H1 (cell line): ENCODE measurements around the gene FRY. TPM values are rescaled to one million over a fixed set of nuclear protein-coding genes. Genes with fewer than 3 reads are reported as not detected.

Source experiments
- CEBPB ChIP-seq: IDR thresholded peaks from 2 replicates; pipeline ENCODE4 v1.6.1; 2012; ENCODE audit warnings: low read depth, low read length
- CTCF ChIP-seq, 3 experiments: IDR thresholded peaks; 1 replicate in 2 of 3; 2 replicates in 1 of 3; pipeline versions ENCODE4 v1.5.1 to v1.6.1; 2011; ENCODE audit warnings: low read length in 3 of 3, mild to moderate bottlenecking in 3 of 3, inconsistent platforms in 2 of 3, low read depth in 1 of 3, moderate library complexity in 1 of 3; ENCODE audit not compliant: insufficient read depth in 1 of 3; ENCODE audit errors: control extremely low read depth in 1 of 3
- RAD21 ChIP-seq, 2 experiments: IDR thresholded peaks in 1 of 2; conservative IDR thresholded peaks in 1 of 2; 2 replicates each; pipeline ENCODE4 v1.6.1; 2011; ENCODE audit warnings: low read depth in 2 of 2, low read length in 2 of 2, improper control_type of control experiment in 1 of 2, inconsistent platforms in 1 of 2, mild to moderate bottlenecking in 1 of 2, moderate library complexity in 1 of 2
- SP1 ChIP-seq: IDR thresholded peaks from 2 replicates; pipeline ENCODE4 v1.6.1; 2011; ENCODE audit warnings: low read depth, low read length
- TEAD4 ChIP-seq: IDR thresholded peaks from 2 replicates; pipeline ENCODE4 v1.6.1; 2012; ENCODE audit warnings: low read depth, low read length, inconsistent platforms, mixed read lengths
- polyA plus RNA-seq, 7 experiments: library from polyadenylated mRNA; depleted of rRNA in 3 of 7; stranded (reverse) in 5 of 7; unstranded in 2 of 7; fragments of >200 nt in 5 of 7; fragments of 200-250 nt in 2 of 7; gene quantifications; 1 replicate in 5 of 7; 2 replicates in 1 of 7; 4 replicates in 1 of 7; pipeline versions ENCODE4 v1.2.1 to v1.2.3, GENCODE V29; 2011 to 2013; ENCODE audit warnings: missing spikeins in 2 of 7, mixed read lengths in 2 of 7
- total RNA-seq: library from RNA; stranded (reverse); fragmentation: NEBNext Ultra II Directional; extraction: Animal tissue kit (Norgen Biotek cat#: 25700); gene quantifications from 2 replicates; pipeline ENCODE4 v1.2.1, GENCODE V29; 2021

The FRY gene
- total and polyA plus RNA-seq, 2 of the 8 experiments (the other 6 are each of a cell fraction or from before 2014, with no cell fraction given): 4.3 to 9.2 TPM

GRCh38 chr13:32267836-32268439, 236.4 kb downstream of the FRY start (continued):
- TF ChIP-seq SP1: no peak
- no peak for TF ChIP-seq CEBPB
- TF ChIP-seq TEAD4: peak; percentile 75
- TF ChIP-seq RAD21 (IDR thresholded peaks at IDR 0.05 in 1 of 2, conservative IDR thresholded peaks at IDR 0.05 in 1 of 2; ENCODE audit: low read depth in 2 of 2, low read length in 2 of 2): peak; percentile 65 to 76
- peak; percentile 82 to 99 (median 98) for TF ChIP-seq CTCF (IDR thresholded peaks at IDR 0.05; ENCODE audit: control extremely low read depth in 1 of 3, insufficient read depth in 1 of 3, low read depth in 1 of 3, low read length in 3 of 3)
